ENCODE results near the gene TMTC1.

Gene TMTC1

GRCh38 chr12:29780084-29780483 is 3.7 kb downstream of the TMTC1 start:
- DNase-seq (ENCODE audit: low read depth), result no peak

- no peak for DNase-seq (ENCODE audit: low read depth)
Measured at GRCh38 chr12:29778531-29778930, 5.2 kb downstream of the TMTC1 start.

- no peak for DNase-seq (ENCODE audit: low read depth)
Measured at GRCh38 chr12:29773076-29773475, 10.7 kb downstream of the TMTC1 start.

- no peak for DNase-seq (ENCODE audit: low read depth)
Measured at GRCh38 chr12:29771786-29772185, 12.0 kb downstream of the TMTC1 start.

GRCh38 chr12:29771165-29771564 is 12.6 kb downstream of the TMTC1 start:
- DNase-seq (ENCODE audit: low read depth), result no peak

GRCh38 chr12:29769162-29769858 is 14.4 kb downstream of the TMTC1 start:
- DNase-seq (ENCODE audit: low read depth), result no peak

GRCh38 chr12:29768372-29768771 is 15.4 kb downstream of the TMTC1 start:
- DNase-seq (ENCODE audit: low read depth), result no peak

GRCh38 chr12:29763301-29763683 is 20.4 kb downstream of the TMTC1 start:
- no peak for DNase-seq (ENCODE audit: low read depth)

GRCh38 chr12:29762637-29763300 is 21.0 kb downstream of the TMTC1 start:
- no peak for DNase-seq (ENCODE audit: low read depth)

GRCh38 chr12:29759950-29760349 is 23.8 kb downstream of the TMTC1 start:
- no peak for DNase-seq (ENCODE audit: low read depth)

GRCh38 chr12:29756741-29757390 is 26.9 kb downstream of the TMTC1 start:
- DNase-seq (ENCODE audit: low read depth), result no peak

GRCh38 chr12:29754235-29755189 is 29.2 kb downstream of the TMTC1 start:
- DNase-seq (ENCODE audit: low read depth), result no peak

GRCh38 chr12:29752121-29752520 is 31.6 kb downstream of the TMTC1 start:
- DNase-seq (ENCODE audit: low read depth), result no peak

- DNase-seq (ENCODE audit: low read depth), result no peak
Measured at GRCh38 chr12:29751676-29752075, 32.1 kb downstream of the TMTC1 start.

- DNase-seq (ENCODE audit: low read depth), result no peak
Measured at GRCh38 chr12:29750928-29751220, 32.9 kb downstream of the TMTC1 start.

GRCh38 chr12:29750131-29750927 is 33.4 kb downstream of the TMTC1 start:
- no peak for DNase-seq (ENCODE audit: low read depth)

GRCh38 chr12:29744365-29744764 is 39.4 kb downstream of the TMTC1 start:
- no peak for DNase-seq (ENCODE audit: low read depth)

GRCh38 chr12:29743801-29744200 is 39.9 kb downstream of the TMTC1 start:
- no peak for DNase-seq (ENCODE audit: low read depth)

GRCh38 chr12:29743077-29743476 is 40.7 kb downstream of the TMTC1 start:
- DNase-seq (ENCODE audit: low read depth), result no peak

GRCh38 chr12:29742646-29743045 is 41.1 kb downstream of the TMTC1 start:
- no peak for DNase-seq (ENCODE audit: low read depth)
